HCT116 (cell line): ENCODE measurements around the gene CENPV. TPM values are rescaled to one million over a fixed set of nuclear protein-coding genes. Genes with fewer than 3 reads are reported as not detected.

Source experiments
- ATAC-seq: fragments of 200-7000 bp; cut with Tn5 transposase; 2 replicates; pipeline ENCODE4 v1.9.1; 2020; ENCODE audit warnings: mild to moderate bottlenecking, moderate library complexity
- BruUV-seq: library from RNA; stranded (reverse); fragments of 400-500 nt; replicated peaks from 2 replicates; lab custom pipeline; 2021; lab: Mats Ljungman, UMichigan
- CTCF ChIA-PET: fragments of 300-600 bp; sonication (Branson Sonifier 250); formaldehyde crosslinking; loops from one replicate; lab custom pipeline; 2021; ENCODE audit warnings: antibody characterized with exemption; lab: Charles Lee
- POLR2A ChIA-PET: fragments of 300-600, 350-600 bp; sonication (Branson Sonifier 250); formaldehyde crosslinking; loops from one replicate; lab custom pipeline; 2021; ENCODE audit warnings: antibody characterized with exemption; lab: Charles Lee
- RAD21 ChIA-PET, 2 experiments: fragments of 300-600 bp; sonication (Branson Sonifier 250); formaldehyde crosslinking; loops; one replicate each; lab custom pipeline; 2023; ENCODE audit warnings: low total read pairs in 2 of 2; ENCODE audit not compliant: uncharacterized antibody in 2 of 2, unreplicated experiment in 2 of 2, low non-redundant PET in 1 of 2; lab: Charles Lee
- DNase-seq: peaks from one replicate; pipeline ENCODE4 v3.0.0-alpha.2; 2010; ENCODE audit warnings: low read depth, low spot score
- H2AFZ ChIP-seq: fragments of 200-600 bp; shearing (Covaris generic), sonication (generic); 2 replicates; pipeline ENCODE4 v1.6.1; 2017; ENCODE audit warnings: low read depth, mixed run types, mixed read lengths, antibody characterized with exemption, low read length; ENCODE audit not compliant: poor library complexity, severe bottlenecking
- H3K27ac ChIP-seq: 2 replicates; pipeline ENCODE4 v1.5.1; 2012; ENCODE audit warnings: low read depth, low read length
- H3K27me3 ChIP-seq: fragments of 200-600 bp; sonication (generic); 2 replicates; pipeline ENCODE4 v1.6.1; 2016; ENCODE audit warnings: mixed run types, low read length, mixed read lengths; ENCODE audit not compliant: insufficient read depth
- H3K36me3 ChIP-seq, 2 experiments: fragments of 200-500 bp in 1 of 2; fragments of 200-600 bp in 1 of 2; sonication (Bioruptor generic) in 1 of 2; sonication (generic) in 1 of 2; 2 replicates each; pipeline versions ENCODE4 v1.5.1 to v1.6.1; 2014 to 2016; ENCODE audit warnings: low read length in 2 of 2, inconsistent platforms in 1 of 2, mixed read lengths in 1 of 2, mixed run types in 1 of 2; ENCODE audit not compliant: insufficient read depth in 2 of 2, control insufficient read depth in 1 of 2
- H3K4me1 ChIP-seq, 2 experiments: fragments of 200-600 bp in 1 of 2; sonication (generic) in 1 of 2; 2 replicates each; pipeline versions ENCODE4 v1.5.1 to v1.6.1; 2012 to 2017; ENCODE audit warnings: low read length in 2 of 2, inconsistent platforms in 1 of 2, mild to moderate bottlenecking in 1 of 2, mixed read lengths in 1 of 2, mixed run types in 1 of 2, moderate library complexity in 1 of 2; ENCODE audit not compliant: insufficient read depth in 2 of 2, control insufficient read depth in 1 of 2
- H3K4me2 ChIP-seq: fragments of 200-600 bp; sonication (generic); 2 replicates; pipeline ENCODE4 v1.6.1; 2017; ENCODE audit warnings: mixed run types, low read length, mixed read lengths
- H3K4me3 ChIP-seq, 2 experiments: fragments of 200-600 bp in 1 of 2; sonication (generic) in 1 of 2; replicated peaks in 1 of 2; 2 replicates each; pipeline ENCODE4 v1.5.1; 2011 to 2016; ENCODE audit warnings: low read length in 2 of 2, control low read depth in 1 of 2, low read depth in 1 of 2, mild to moderate bottlenecking in 1 of 2, mixed read lengths in 1 of 2, mixed run types in 1 of 2
- H3K79me2 ChIP-seq: fragments of 200-600 bp; sonication (generic); 2 replicates; pipeline ENCODE4 v1.6.1; 2017; ENCODE audit warnings: mild to moderate bottlenecking, mixed run types, low read length, moderate library complexity, mixed read lengths; ENCODE audit not compliant: insufficient read depth
- H3K9ac ChIP-seq: fragments of 200-600 bp; sonication (generic); 2 replicates; pipeline ENCODE4 v1.6.1; 2016; ENCODE audit warnings: low read length, mixed read lengths
- H3K9me2 ChIP-seq: fragments of 200-600 bp; sonication (generic), shearing (Covaris generic); 2 replicates; pipeline ENCODE4 v1.6.1; 2017; ENCODE audit warnings: mixed run types, mild to moderate bottlenecking, moderate library complexity; ENCODE audit not compliant: insufficient read depth
- H3K9me3 ChIP-seq, 2 experiments: fragments of 200-500 bp in 1 of 2; fragments of 200-600 bp in 1 of 2; sonication (Bioruptor generic) in 1 of 2; sonication (generic) in 1 of 2; 2 replicates each; pipeline ENCODE4 v1.6.1; 2014 to 2017; ENCODE audit warnings: low read length in 2 of 2, mixed read lengths in 2 of 2, inconsistent platforms in 1 of 2, low read depth in 1 of 2, mild to moderate bottlenecking in 1 of 2, mixed run types in 1 of 2, moderate library complexity in 1 of 2; ENCODE audit not compliant: control insufficient read depth in 1 of 2, insufficient read depth in 1 of 2
- H4K20me1 ChIP-seq: fragments of 200-600 bp; sonication (generic), shearing (Covaris generic); 2 replicates; pipeline ENCODE4 v1.6.1; 2017; ENCODE audit warnings: mixed run types, mild to moderate bottlenecking, moderate library complexity; ENCODE audit not compliant: insufficient read depth
- CBX3 ChIP-seq: IDR thresholded peaks from 2 replicates; pipeline ENCODE4 v1.6.1; 2012; ENCODE audit warnings: low read depth
- EZH2phosphoT487 ChIP-seq: fragments of 200-600 bp; IDR thresholded peaks from 2 replicates; pipeline ENCODE4 v1.6.1; 2018; ENCODE audit warnings: antibody characterized with exemption, borderline replicate concordance
- SRF ChIP-seq: IDR thresholded peaks from 2 replicates; pipeline ENCODE4 v1.6.1; 2012; ENCODE audit warnings: low read depth
- TCF7L2 ChIP-seq: IDR thresholded peaks from 2 replicates; pipeline ENCODE4 v1.7.0; 2011; ENCODE audit warnings: borderline replicate concordance, inconsistent platforms; ENCODE audit not compliant: insufficient read depth, insufficient read length; ENCODE audit errors: extremely low read depth
- YY1 ChIP-seq: IDR thresholded peaks from 2 replicates; pipeline ENCODE4 v1.6.1; 2011; ENCODE audit warnings: low read length, low read depth, moderate library complexity, mild to moderate bottlenecking; ENCODE audit not compliant: insufficient replicate concordance; ENCODE audit errors: extremely low read depth
- ZFX ChIP-seq: fragments of 450-650 bp; IDR thresholded peaks from 2 replicates; pipeline ENCODE4 v1.6.1; 2017
- ZNF274 ChIP-seq: fragments of 200-500 bp; sonication (Bioruptor generic); IDR thresholded peaks from 2 replicates; pipeline ENCODE4 v1.6.1; 2014; ENCODE audit warnings: mild to moderate bottlenecking, low read depth, low read length, inconsistent platforms
- intact Hi-C: fragments of 100-400 bp; cut with micrococcal nuclease; formaldehyde crosslinking; loops from 2 replicates; pipeline ENCODE4 v1.10.0; 2022
- total RNA-seq: library from RNA; stranded (reverse); gene quantifications from one replicate; pipeline ENCODE4 v1.2.1, GENCODE V29; 2021; ENCODE audit not compliant: unreplicated experiment
- TF ChIP-seq, protein P1 (sequence below), 3 experiments: fragments of 200-600 bp in 1 of 3; sonication (generic) in 1 of 3; IDR thresholded peaks in 2 of 3; conservative IDR thresholded peaks in 1 of 3; 2 replicates each; pipeline ENCODE4 v1.5.1; 2012 to 2017; ENCODE audit warnings: low read depth in 2 of 3, low read length in 2 of 3, antibody characterized with exemption in 1 of 3, borderline replicate concordance in 1 of 3, control low read depth in 1 of 3, mild to moderate bottlenecking in 1 of 3, mixed read lengths in 1 of 3, mixed run types in 1 of 3, moderate library complexity in 1 of 3; ENCODE audit not compliant: insufficient read depth in 1 of 3
- TF ChIP-seq, protein P2 (sequence below): IDR thresholded peaks from 2 replicates; pipeline ENCODE4 v1.6.1; 2012

The CENPV gene
- total RNA-seq, 1 experiment from 2014 or later: 84.7 TPM

DNA sequence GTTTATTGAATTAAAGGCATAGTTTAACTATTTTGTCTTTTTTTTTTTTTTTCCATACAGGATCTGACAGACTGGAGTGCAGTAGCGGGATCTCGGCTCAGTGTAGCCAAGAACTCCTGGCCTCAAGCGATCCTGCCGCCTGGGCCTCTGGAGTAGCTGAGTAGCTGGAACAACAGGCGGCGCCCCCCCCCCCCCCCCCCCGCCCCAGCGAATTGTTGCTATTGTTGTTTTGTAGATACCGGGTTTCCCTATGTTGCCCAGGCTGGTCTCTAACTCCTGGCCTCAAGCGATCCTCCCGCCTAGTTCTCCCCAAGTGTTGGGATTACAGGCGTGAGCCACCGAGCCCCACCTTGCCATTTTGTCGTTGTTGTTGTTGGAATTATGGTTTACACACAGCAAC lies 1.3 kb upstream of the CENPV start:
- no peaks in the 10 kb centered on the region for H3K9me3 ChIP-seq
- no peak overlapping the region for H3K4me3 ChIP-seq
- H3K9me2 ChIP-seq: no peaks in the 10 kb centered on the region
- H3K36me3 ChIP-seq: peaks cover 0 to 5% of the 10 kb centered on the region in 2 experiments; a peak in 1 of 4 replicates
- H3K27ac ChIP-seq: no peak overlapping the region
- H4K20me1 ChIP-seq: peaks cover 3% of the 10 kb centered on the region; the same call in 1 of the 2 replicates
- peaks cover 34% of the 10 kb centered on the region for H3K79me2 ChIP-seq
- H2AFZ ChIP-seq: no peak overlapping the region
- ChIA-PET CTCF (interaction anchor here (1.0 kb wide), 1 partner anchor 9 kb away, joined by 8 read pairs; no protein-coding TSS in a partner anchor), POLR2A (no interaction called here), RAD21 (no interaction called here)
- ATAC-seq: no peak
- BruUV-seq: no TSS peak
- no peak overlapping the region for H3K9ac ChIP-seq
- H3K27me3 ChIP-seq: no peaks in the 10 kb centered on the region
- no peak overlapping the region for H3K4me2 ChIP-seq
- peaks cover 11 to 18% of the 10 kb centered on the region in 2 experiments for H3K4me1 ChIP-seq
- intact Hi-C loops: loop anchor here (5.0 kb wide), 1 partner anchor 67 kb away; no protein-coding TSS in a partner anchor
- no peak for DNase-seq
- TF ChIP-seq YY1 (no peak), ZFX (no peak), EZH2phosphoT487 (no peak), CBX3 (no peak), TCF7L2 (no peak), SRF (no peak), ZNF274 (no peak)
- TF ChIP-seq, protein P1, sequence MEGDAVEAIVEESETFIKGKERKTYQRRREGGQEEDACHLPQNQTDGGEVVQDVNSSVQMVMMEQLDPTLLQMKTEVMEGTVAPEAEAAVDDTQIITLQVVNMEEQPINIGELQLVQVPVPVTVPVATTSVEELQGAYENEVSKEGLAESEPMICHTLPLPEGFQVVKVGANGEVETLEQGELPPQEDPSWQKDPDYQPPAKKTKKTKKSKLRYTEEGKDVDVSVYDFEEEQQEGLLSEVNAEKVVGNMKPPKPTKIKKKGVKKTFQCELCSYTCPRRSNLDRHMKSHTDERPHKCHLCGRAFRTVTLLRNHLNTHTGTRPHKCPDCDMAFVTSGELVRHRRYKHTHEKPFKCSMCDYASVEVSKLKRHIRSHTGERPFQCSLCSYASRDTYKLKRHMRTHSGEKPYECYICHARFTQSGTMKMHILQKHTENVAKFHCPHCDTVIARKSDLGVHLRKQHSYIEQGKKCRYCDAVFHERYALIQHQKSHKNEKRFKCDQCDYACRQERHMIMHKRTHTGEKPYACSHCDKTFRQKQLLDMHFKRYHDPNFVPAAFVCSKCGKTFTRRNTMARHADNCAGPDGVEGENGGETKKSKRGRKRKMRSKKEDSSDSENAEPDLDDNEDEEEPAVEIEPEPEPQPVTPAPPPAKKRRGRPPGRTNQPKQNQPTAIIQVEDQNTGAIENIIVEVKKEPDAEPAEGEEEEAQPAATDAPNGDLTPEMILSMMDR (IDR thresholded peaks at IDR 0.05 in 2 of 3, conservative IDR thresholded peaks at IDR 0.05 in 1 of 3; ENCODE audit: borderline replicate concordance in 1 of 3, insufficient read depth in 1 of 3, low read depth in 2 of 3, low read length in 2 of 3): no peak
- TF ChIP-seq, protein P2, sequence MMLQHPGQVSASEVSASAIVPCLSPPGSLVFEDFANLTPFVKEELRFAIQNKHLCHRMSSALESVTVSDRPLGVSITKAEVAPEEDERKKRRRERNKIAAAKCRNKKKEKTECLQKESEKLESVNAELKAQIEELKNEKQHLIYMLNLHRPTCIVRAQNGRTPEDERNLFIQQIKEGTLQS: no peak
